ENCODE data around the gene INSL3. TPM values are rescaled to one million over a fixed set of nuclear protein-coding genes. Genes with fewer than 3 reads are reported as not detected.
A peak's percentile ranks its signal among the peaks of the same experiment; 100 is the strongest.

Gene INSL3
- total and polyA plus RNA-seq, 2 of the 13 experiments (the other 11 are each of a cell fraction or from before 2014, with no cell fraction given): 0.30 TPM; not detected in 1

- TF ChIP-seq TBX3 (IDR thresholded peaks at IDR 0.05; ENCODE audit: borderline replicate concordance) (no peak), TEAD2 (CRISPR knock-in tag; IDR thresholded peaks at IDR 0.05) (no peak), ZNF850 (CRISPR knock-in tag; conservative IDR thresholded peaks at IDR 0.05) (no peak), FLYWCH1 (CRISPR knock-in tag; IDR thresholded peaks at IDR 0.05) (no peak), HDAC2 (CRISPR knock-in tag; IDR thresholded peaks at IDR 0.05) (peak; percentile 30; the same call in 1 of the 2 replicates), ZNF564 (CRISPR knock-in tag; IDR thresholded peaks at IDR 0.05) (no peak), HOXA3 (CRISPR knock-in tag; IDR thresholded peaks at IDR 0.05) (peak; percentile 84), ETS1 (CRISPR knock-in tag; IDR thresholded peaks at IDR 0.05) (no peak), ZNF556 (CRISPR knock-in tag; IDR thresholded peaks at IDR 0.05; ENCODE audit: borderline replicate concordance) (no peak), KAT2B (IDR thresholded peaks at IDR 0.05; ENCODE audit: borderline replicate concordance, low read depth, low read length) (no peak), HOXA9 (CRISPR knock-in tag; IDR thresholded peaks at IDR 0.05; ENCODE audit: borderline replicate concordance) (no peak), ZFP90 (CRISPR knock-in tag; IDR thresholded peaks at IDR 0.05; ENCODE audit: borderline replicate concordance) (no peak; the same call in none of the 2 replicates), THYN1 (CRISPR knock-in tag; IDR thresholded peaks at IDR 0.05; ENCODE audit: borderline replicate concordance, low read depth) (no peak), ZSCAN31 (CRISPR knock-in tag; IDR thresholded peaks at IDR 0.05; ENCODE audit: low read depth) (no peak), NFIC (IDR thresholded peaks at IDR 0.05; ENCODE audit: low read length) (no peak), EHMT2 (IDR thresholded peaks at IDR 0.05; ENCODE audit: borderline replicate concordance, low read depth, low read length) (no peak), ZNF660 (CRISPR knock-in tag; IDR thresholded peaks at IDR 0.05; ENCODE audit: borderline replicate concordance, low read depth) (no peak), SNRNP70 (IDR thresholded peaks at IDR 0.05; ENCODE audit: low read depth, low read length) (no peak)
- TF ChIP-seq, protein P1, sequence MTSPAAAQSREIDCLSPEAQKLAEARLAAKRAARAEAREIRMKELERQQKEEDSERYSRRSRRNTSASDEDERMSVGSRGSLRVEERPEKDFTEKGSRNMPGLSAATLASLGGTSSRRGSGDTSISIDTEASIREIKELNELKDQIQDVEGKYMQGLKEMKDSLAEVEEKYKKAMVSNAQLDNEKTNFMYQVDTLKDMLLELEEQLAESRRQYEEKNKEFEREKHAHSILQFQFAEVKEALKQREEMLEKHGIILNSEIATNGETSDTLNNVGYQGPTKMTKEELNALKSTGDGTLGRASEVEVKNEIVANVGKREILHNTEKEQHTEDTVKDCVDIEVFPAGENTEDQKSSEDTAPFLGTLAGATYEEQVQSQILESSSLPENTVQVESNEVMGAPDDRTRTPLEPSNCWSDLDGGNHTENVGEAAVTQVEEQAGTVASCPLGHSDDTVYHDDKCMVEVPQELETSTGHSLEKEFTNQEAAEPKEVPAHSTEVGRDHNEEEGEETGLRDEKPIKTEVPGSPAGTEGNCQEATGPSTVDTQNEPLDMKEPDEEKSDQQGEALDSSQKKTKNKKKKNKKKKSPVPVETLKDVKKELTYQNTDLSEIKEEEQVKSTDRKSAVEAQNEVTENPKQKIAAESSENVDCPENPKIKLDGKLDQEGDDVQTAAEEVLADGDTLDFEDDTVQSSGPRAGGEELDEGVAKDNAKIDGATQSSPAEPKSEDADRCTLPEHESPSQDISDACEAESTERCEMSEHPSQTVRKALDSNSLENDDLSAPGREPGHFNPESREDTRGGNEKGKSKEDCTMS (CRISPR knock-in tag; conservative IDR thresholded peaks at IDR 0.05): no peak
- TF ChIP-seq, protein P2, sequence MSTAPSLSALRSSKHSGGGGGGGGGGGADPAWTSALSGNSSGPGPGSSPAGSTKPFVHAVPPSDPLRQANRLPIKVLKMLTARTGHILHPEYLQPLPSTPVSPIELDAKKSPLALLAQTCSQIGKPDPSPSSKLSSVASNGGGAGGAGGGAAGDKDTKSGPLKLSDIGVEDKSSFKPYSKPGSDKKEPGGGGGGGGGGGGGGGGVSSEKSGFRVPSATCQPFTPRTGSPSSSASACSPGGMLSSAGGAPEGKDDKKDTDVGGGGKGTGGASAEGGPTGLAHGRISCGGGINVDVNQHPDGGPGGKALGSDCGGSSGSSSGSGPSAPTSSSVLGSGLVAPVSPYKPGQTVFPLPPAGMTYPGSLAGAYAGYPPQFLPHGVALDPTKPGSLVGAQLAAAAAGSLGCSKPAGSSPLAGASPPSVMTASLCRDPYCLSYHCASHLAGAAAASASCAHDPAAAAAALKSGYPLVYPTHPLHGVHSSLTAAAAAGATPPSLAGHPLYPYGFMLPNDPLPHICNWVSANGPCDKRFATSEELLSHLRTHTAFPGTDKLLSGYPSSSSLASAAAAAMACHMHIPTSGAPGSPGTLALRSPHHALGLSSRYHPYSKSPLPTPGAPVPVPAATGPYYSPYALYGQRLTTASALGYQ (CRISPR knock-in tag; IDR thresholded peaks at IDR 0.05): 0 out of 2 replicates have a peak, but pooled peaks have one; percentile 50
These were observed 38.4 kb upstream of the INSL3 start, which contains the start of gene RPL18A (continued) for GRCh38 chr19:17859533-17860330.
